GM21360 (cell line): Measurements from ENCODE around the gene RBM17.
"Not testable (repeated sequence)": the region's sequence is repeated elsewhere in the genome, so short reads cannot be mapped to it uniquely, and the experiment has no call there.

ENCODE experiments used
- ATAC-seq: cut with Tn5 transposase; IDR thresholded peaks from one replicate; pipeline ENCODE4 v1.9.1; 2021; ENCODE audit warnings: mild to moderate bottlenecking, moderate library complexity; ENCODE audit not compliant: unreplicated experiment

Gene RBM17

GRCh38 chr10:6108631-6109443 is 20.0 kb downstream of the RBM17 start:
- ATAC-seq, result no peak

GRCh38 chr10:6109444-6109775 is 20.6 kb downstream of the RBM17 start:
- ATAC-seq, result no peak

- ATAC-seq, result no peak
These were observed 21.3 kb downstream of the RBM17 start for GRCh38 chr10:6110136-6110535.

GRCh38 chr10:6112893-6113292 is 24.1 kb downstream of the RBM17 start:
- ATAC-seq, result no peak

- ATAC-seq, result no peak
These were observed 25.5 kb downstream of the RBM17 start for GRCh38 chr10:6114299-6114698.

- no peak for ATAC-seq
These were observed 26.0 kb downstream of the RBM17 start for GRCh38 chr10:6114805-6115341.

- ATAC-seq, result no peak
These were observed 26.6 kb downstream of the RBM17 start for GRCh38 chr10:6115411-6115810.

- ATAC-seq, result no peak
These were observed 27.1 kb downstream of the RBM17 start for GRCh38 chr10:6115824-6116350.

- ATAC-seq, result no peak
These were observed 28.0 kb downstream of the RBM17 start for GRCh38 chr10:6116806-6117205.

GRCh38 chr10:6117711-6118110 is 28.9 kb downstream of the RBM17 start:
- no peak for ATAC-seq

- ATAC-seq, result no peak
These were observed 30.6 kb downstream of the RBM17 start for GRCh38 chr10:6119423-6119822.

- ATAC-seq, result no peak
These were observed 31.1 kb downstream of the RBM17 start for GRCh38 chr10:6119962-6120361.

GRCh38 chr10:6120691-6121090 is 31.9 kb downstream of the RBM17 start:
- ATAC-seq, result no peak

GRCh38 chr10:6121146-6121545 is 32.3 kb downstream of the RBM17 start:
- ATAC-seq, result no peak

- no peak for ATAC-seq
These were observed 34.7 kb downstream of the RBM17 start for GRCh38 chr10:6123532-6123931.

GRCh38 chr10:6124666-6125065 is 35.8 kb downstream of the RBM17 start:
- no peak for ATAC-seq

GRCh38 chr10:6127461-6127860 is 38.6 kb downstream of the RBM17 start:
- ATAC-seq, result not testable (repeated sequence)

GRCh38 chr10:6128087-6128486 is 39.3 kb downstream of the RBM17 start:
- ATAC-seq, result no peak

GRCh38 chr10:6128591-6129251 is 39.9 kb downstream of the RBM17 start:
- no peak for ATAC-seq

GRCh38 chr10:6130848-6131470 is 42.1 kb downstream of the RBM17 start:
- ATAC-seq, result no peak

- ATAC-seq, result no peak
These were observed 44.7 kb downstream of the RBM17 start for GRCh38 chr10:6133331-6134098.
